GM19397 (cell line): ENCODE results near the gene MCEMP1.

Source experiments
- ATAC-seq: cut with Tn5 transposase; IDR thresholded peaks from one replicate; pipeline ENCODE4 v1.9.1; 2021; ENCODE audit warnings: mild to moderate bottlenecking, moderate library complexity; ENCODE audit not compliant: unreplicated experiment

Gene MCEMP1

GRCh38 chr19:7670150-7670783, 6.6 kb upstream of the MCEMP1 start:
- no peak for ATAC-seq

GRCh38 chr19:7670790-7671189, 6.1 kb upstream of the MCEMP1 start:
- ATAC-seq: no peak

GRCh38 chr19:7672522-7672921, 4.4 kb upstream of the MCEMP1 start:
- ATAC-seq: no peak

- no peak for ATAC-seq
Measured at GRCh38 chr19:7674010-7675005, 2.6 kb upstream of the MCEMP1 start.

- ATAC-seq: no peak
Measured at GRCh38 chr19:7676376-7676775, 514 bp upstream of the MCEMP1 start.

- no peak for ATAC-seq
Measured at GRCh38 chr19:7677669-7678311, 900 bp downstream of the MCEMP1 start.

- ATAC-seq: no peak
Measured at GRCh38 chr19:7678971-7679751, 2.3 kb downstream of the MCEMP1 start.

GRCh38 chr19:7679771-7680605, 3.1 kb downstream of the MCEMP1 start:
- no peak for ATAC-seq

GRCh38 chr19:7680606-7681339, 3.9 kb downstream of the MCEMP1 start, which contains the start of gene TRAPPC5:
Gene TRAPPC5 (plus strand): TSS chr19:7680833. CDS start chr19:7682254, 1,421 bp downstream.
- ATAC-seq: peak; percentile 52

GRCh38 chr19:7681340-7682174, 4.7 kb downstream of the MCEMP1 start:
- ATAC-seq: no peak

- no peak for ATAC-seq
Measured at GRCh38 chr19:7682175-7682855, 5.4 kb downstream of the MCEMP1 start.

GRCh38 chr19:7685546-7686445, 8.9 kb downstream of the MCEMP1 start:
- no peak for ATAC-seq

- ATAC-seq: no peak
Measured at GRCh38 chr19:7687177-7687576, 10.3 kb downstream of the MCEMP1 start.

GRCh38 chr19:7689165-7689564, 12.3 kb downstream of the MCEMP1 start:
- no peak for ATAC-seq

- ATAC-seq: no peak
Measured at GRCh38 chr19:7690779-7691258, 13.9 kb downstream of the MCEMP1 start.

GRCh38 chr19:7691497-7691896, 14.6 kb downstream of the MCEMP1 start:
- ATAC-seq: no peak
